GM19463 (cell line): ENCODE data around the gene UGT1A8.
"Not testable (repeated sequence)": the region's sequence is repeated elsewhere in the genome, so short reads cannot be mapped to it uniquely, and the experiment has no call there.

ENCODE experiments used
- ATAC-seq: cut with Tn5 transposase; IDR thresholded peaks from one replicate; pipeline ENCODE4 v1.9.1; 2021; ENCODE audit warnings: mild to moderate bottlenecking, moderate library complexity; ENCODE audit not compliant: unreplicated experiment

UGT1A8 gene

GRCh38 chr2:233638836-233639235 lies 21.4 kb downstream of the UGT1A8 start:
- ATAC-seq: no peak

- no peak for ATAC-seq
Observed at GRCh38 chr2:233639860-233640259, 22.4 kb downstream of the UGT1A8 start.

- no peak for ATAC-seq
Observed at GRCh38 chr2:233643128-233643527, 25.7 kb downstream of the UGT1A8 start.

- not testable (repeated sequence) for ATAC-seq
Observed at GRCh38 chr2:233646033-233646432, 28.6 kb downstream of the UGT1A8 start.

GRCh38 chr2:233650981-233651380 lies 33.5 kb downstream of the UGT1A8 start:
- ATAC-seq: no peak

GRCh38 chr2:233651430-233651829 lies 34.0 kb downstream of the UGT1A8 start:
- no peak for ATAC-seq

GRCh38 chr2:233654501-233654900 lies 37.1 kb downstream of the UGT1A8 start:
- no peak for ATAC-seq

- ATAC-seq: no peak
Observed at GRCh38 chr2:233655043-233655442, 37.6 kb downstream of the UGT1A8 start.

GRCh38 chr2:233655943-233656342 lies 38.5 kb downstream of the UGT1A8 start:
- ATAC-seq: not testable (repeated sequence)

- no peak for ATAC-seq
Observed at GRCh38 chr2:233656443-233656842, 39.0 kb downstream of the UGT1A8 start.

GRCh38 chr2:233658610-233659009 lies 41.2 kb downstream of the UGT1A8 start:
- ATAC-seq: no peak

GRCh38 chr2:233663911-233664310 lies 46.5 kb downstream of the UGT1A8 start:
- no peak for ATAC-seq

GRCh38 chr2:233668605-233669260 lies 51.3 kb downstream of the UGT1A8 start:
- ATAC-seq: no peak

- no peak for ATAC-seq
Observed at GRCh38 chr2:233671290-233672161, 54.1 kb downstream of the UGT1A8 start, which contains the start of gene UGT1A9. Gene UGT1A9, plus strand, starts transcription at chr2:233671898. Its CDS starts 37 bp downstream, at chr2:233671935.

- no peak for ATAC-seq
Observed at GRCh38 chr2:233672886-233673285, 55.5 kb downstream of the UGT1A8 start.

GRCh38 chr2:233673896-233674295 lies 56.5 kb downstream of the UGT1A8 start:
- no peak for ATAC-seq

- ATAC-seq: no peak
Observed at GRCh38 chr2:233674314-233674713, 56.9 kb downstream of the UGT1A8 start.

GRCh38 chr2:233674995-233675394 lies 57.6 kb downstream of the UGT1A8 start:
- no peak for ATAC-seq

GRCh38 chr2:233676046-233676445 lies 58.6 kb downstream of the UGT1A8 start:
- no peak for ATAC-seq

GRCh38 chr2:233679196-233679595 lies 61.8 kb downstream of the UGT1A8 start:
- no peak for ATAC-seq

GRCh38 chr2:233680361-233681045 lies 63.1 kb downstream of the UGT1A8 start:
- ATAC-seq: no peak
